Left renal pelvis (tissue), 4 donors: ENCODE data around the gene GPC1. TPM values are rescaled to one million over a fixed set of nuclear protein-coding genes. Genes with fewer than 3 reads are reported as not detected.
"Not testable (repeated sequence)": the region's sequence is repeated elsewhere in the genome, so short reads cannot be mapped to it uniquely, and the experiment has no call there.

Experiments
- DNase-seq, 4 donors: peaks; one replicate each; pipeline ENCODE4 v3.0.0-alpha.2; 2013; ENCODE audit warnings: low read depth in 4 of 4, low spot score in 3 of 4
- polyA plus RNA-seq, 4 donors: library from polyadenylated mRNA; unstranded; fragments of 120-200 nt; gene quantifications; one replicate each; pipeline ENCODE4 v1.2.1, GENCODE V29; 2013; ENCODE audit not compliant: insufficient read length in 4 of 4

GPC1 gene
- 10 to 100 TPM; 31.7 to 77.1 (median 38.3) TPM for polyA plus RNA-seq

- no peak for DNase-seq
These were observed at the start of gene GPC1 for GRCh38 chr2:240435457-240435947. GPC1 (plus strand) TSS chr2:240435663; CDS start chr2:240435919, 256 bp downstream.

DNA sequence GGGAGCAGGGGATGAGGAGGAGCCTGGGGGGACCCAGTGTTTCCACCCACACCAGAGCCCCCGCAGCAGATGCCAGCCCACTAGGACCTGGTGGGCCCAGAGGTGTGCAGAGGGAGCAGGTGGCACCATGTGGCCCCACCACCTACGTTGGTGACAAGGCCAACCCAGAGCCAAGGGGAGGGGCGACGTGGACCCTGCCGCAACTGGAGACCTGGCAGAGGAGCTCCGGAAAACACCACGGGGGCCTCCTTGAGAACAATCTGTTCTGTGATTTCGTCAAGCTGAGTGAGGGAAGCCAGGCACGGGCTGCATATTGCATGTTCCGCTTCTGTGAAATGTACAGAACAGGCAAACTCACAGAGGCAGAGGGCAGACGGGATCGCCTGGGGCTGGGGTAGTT is 49.1 kb upstream of the GPC1 start:
- DNase-seq, result no peak

DNA sequence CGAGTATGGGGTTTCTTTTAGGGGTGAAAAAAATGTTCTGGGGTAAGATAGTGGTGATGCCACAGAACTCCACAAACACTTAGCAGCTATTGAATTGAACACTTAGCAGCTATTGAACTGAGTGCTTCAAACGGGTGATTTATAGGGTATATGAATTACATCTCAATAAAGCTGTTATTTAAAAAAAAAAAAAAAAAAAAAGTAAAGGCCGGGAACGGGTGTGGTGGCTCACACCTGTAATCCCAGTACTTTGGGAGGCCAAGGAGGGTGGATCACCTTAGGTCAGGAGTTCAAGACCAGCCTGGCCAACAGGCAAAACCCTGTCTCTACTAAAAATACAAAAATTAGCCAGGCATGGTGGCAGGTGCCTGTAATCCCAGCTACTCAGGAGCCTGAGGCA is 48.7 kb upstream of the GPC1 start:
- not testable (repeated sequence) for DNase-seq

- DNase-seq, result no peak
These were observed 48.2 kb upstream of the GPC1 start for GRCh38 chr2:240387325-240387668.

GRCh38 chr2:240387669-240388358 is 47.6 kb upstream of the GPC1 start:
- no peak for DNase-seq

- no peak for DNase-seq
These were observed 46.8 kb upstream of the GPC1 start for GRCh38 chr2:240388471-240389301.

GRCh38 chr2:240389302-240389805 is 46.1 kb upstream of the GPC1 start:
- no peak for DNase-seq

- DNase-seq, result no peak
These were observed 45.1 kb upstream of the GPC1 start for GRCh38 chr2:240390091-240391073.

DNA sequence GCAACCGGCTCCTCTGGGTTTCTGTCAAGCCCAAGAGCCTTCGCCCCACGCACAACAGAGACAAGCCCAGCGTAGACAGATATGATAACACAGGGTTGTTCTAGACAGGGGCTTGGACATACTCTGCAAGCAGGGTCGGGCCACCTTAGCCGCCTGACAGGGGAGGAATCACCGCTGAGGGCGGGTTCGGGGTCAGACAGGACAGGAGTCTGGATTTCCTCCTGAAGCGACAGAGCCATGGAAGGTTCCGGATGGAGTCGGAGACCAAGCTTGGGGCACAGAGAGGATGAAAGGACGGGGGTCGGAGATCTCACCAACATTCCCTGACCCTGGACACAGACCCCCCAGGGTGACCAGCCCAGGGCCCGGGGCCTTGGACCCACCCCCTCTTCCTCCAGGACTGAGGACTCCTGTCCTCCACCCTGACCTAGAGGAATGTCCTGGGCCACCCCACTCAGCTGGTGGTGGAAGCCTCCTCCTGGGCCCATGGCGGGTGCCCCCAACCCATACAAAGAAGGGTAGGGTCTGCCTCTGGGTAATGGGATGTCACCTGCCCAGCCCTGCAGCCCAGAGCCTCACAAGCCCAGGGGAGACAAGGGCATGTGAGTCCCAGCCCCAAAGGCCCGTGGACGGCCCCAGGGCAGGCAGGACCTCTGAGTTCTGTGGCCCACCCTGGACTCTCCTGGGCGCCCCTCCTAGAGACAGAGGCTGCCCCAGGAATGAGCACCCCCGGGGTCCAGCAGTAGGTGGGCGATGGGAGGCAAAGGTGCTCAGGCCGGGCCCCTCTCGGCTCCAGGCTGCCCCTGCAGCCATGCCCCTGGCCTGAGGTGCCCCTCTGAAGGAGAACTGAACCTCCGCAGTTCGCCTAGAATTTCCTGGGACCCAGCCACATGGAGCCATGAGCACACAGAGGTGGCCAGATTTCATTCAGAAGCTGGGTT is 44.1 kb upstream of the GPC1 start:
- no peak for DNase-seq

DNA sequence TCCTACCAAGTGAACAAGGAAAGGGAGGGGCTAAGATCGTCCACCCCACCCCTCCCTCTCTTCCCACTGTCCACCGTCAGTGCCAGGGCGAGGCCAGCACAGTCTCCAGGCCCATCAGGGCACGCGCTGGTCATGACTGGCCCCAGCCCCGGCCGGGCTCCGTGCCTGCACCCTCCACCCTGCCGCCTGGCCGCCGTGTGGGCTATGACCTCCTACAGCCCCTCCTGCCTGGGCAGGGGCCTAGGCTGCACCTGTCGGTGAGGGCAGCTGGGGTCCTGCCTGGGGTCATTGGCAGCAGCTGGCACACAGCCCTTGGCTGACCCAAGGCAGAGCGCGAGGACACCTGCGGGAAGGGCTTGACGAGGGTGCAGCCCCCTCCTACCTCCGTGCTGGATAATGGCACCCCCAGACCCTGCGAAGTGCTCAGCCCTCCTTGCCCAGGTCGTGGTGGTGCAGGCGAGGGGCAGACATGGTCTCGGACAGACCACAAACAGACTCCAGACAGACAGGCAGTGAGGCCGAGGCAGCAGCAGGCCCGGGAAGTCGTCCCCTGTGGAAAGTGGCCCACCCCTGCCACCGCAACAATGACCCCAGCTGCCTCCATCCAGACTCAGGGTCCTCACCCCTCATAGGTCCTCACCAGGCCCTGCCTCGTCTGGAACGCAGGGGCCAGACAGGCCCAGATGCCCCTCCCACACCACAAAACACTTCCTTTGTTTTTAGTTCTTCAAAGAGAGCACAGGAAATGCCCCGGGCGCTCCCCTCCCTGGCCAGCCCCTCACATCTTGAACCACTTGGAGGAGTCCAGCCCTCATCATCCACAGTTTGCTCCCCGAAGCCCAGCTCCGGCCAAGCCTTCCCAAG is 43.1 kb upstream of the GPC1 start:
- no peak for DNase-seq

DNA sequence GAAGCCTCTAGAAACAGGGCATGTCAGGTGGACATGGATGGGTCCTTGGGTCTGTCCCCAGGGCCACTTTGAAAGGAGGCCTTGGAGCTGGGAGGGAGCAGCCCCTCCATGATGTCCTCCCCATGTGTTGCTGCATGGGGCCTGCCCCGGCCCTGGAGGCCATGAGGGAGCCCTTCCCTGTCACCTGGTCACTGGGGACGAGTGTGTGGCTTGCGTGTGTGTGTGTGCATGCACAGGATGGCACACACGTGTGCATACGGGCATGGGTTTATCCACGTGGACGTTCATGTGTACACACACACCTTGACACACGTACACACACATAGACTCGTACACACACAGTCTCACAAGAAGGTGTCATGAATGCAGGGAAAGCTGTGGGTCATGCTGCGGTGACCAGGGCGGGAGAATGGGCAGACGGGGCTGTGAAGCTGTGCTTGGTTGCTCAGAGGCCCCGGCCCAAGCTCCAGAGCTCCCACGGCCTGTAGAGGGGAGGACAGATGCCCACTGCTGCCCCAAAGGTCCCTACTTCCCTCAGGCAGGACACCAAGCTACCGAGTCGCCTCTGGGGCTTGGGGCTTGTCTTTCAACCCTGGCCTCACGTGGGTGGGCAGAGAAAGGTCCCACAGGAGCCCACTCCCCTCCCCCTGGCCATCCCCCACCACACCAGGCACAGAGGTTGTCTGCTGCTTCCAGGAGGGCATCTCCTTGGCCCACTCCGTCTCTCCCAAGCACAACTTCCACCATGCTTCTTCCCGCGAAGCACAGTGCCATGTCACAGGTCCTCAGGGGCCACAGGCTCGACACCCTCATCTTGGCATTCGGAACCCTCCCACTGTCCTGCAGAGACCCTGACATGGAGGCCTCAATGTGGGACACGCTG is 42.3 kb upstream of the GPC1 start:
- no peak for DNase-seq

DNA sequence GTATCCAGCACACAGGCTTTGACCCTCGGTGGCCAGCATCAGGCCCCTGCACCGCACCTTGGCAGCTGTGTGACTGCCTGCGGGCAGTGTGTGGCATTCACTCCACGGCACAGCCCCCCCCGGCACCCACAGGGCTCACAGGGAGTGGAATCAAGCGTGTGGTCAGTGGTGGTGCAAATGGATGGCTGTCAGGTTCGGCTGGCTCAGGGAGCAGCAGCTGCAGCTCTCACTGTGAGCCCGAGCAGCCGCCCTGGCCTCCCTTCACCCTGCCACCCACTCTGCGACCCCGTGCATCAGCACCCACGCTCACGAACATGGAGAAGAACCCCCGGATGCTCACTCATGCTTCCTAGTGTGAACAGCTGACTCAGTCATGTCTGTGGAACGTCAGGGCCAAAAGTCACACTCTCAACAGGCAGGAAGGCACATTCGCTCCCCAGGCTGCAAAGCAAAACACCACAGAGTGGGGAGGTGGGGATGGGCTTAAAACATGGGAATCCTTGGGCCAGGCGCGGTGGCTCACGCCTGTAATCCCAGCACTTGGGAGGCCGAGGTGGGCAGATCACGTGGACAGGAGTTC is 41.5 kb upstream of the GPC1 start:
- no peak for DNase-seq

DNA sequence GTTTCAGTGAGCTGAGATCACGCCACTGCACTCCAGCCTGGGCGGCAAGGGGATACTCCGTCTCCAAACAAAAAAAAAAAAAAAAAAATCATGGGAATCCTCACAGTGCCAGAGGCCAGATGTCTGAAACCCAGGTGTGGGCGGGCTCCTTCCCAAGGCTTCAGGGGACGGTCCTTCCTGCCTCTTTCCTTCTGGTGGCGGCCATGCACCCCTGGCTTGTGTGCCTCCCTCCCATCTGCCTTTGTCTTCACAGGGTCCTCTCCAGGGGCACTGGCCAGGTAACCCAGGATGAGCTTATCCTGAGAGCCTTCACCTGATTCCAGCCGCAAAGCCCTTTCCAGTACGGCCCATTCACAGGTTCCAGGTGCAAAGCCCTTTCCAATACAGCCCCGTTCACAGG is 40.9 kb upstream of the GPC1 start:
- DNase-seq, result no peak

- DNase-seq, result no peak
These were observed 40.0 kb upstream of the GPC1 start for GRCh38 chr2:240395448-240395847.

GRCh38 chr2:240395896-240396622 is 39.4 kb upstream of the GPC1 start:
- DNase-seq, result no peak
